Lower lobe of right lung (tissue), 2 donors: ENCODE results near the gene PPTC7. TPM values are rescaled to one million over a fixed set of nuclear protein-coding genes. Genes with fewer than 3 reads are reported as not detected.
"Not testable (repeated sequence)": the region's sequence is repeated elsewhere in the genome, so short reads cannot be mapped to it uniquely, and the experiment has no call there.

ENCODE experiments used
- ATAC-seq, 2 donors: fragments of 200-7000 bp; cut with Tn5 transposase; one replicate each; pipeline ENCODE4 v1.9.1; 2020 to 2022; ENCODE audit warnings: mild to moderate bottlenecking in 2 of 2, moderate library complexity in 2 of 2
- DNase-seq: peaks from one replicate; pipeline ENCODE4 v3.0.0-alpha.2; 2020
- H3K27ac ChIP-seq: fragments of 200-600 bp; one replicate; pipeline ENCODE4 v1.8.0; 2022
- H3K27me3 ChIP-seq: fragments of 200-600 bp; one replicate; pipeline ENCODE4 v1.8.0; 2022; ENCODE audit warnings: low read depth
- H3K36me3 ChIP-seq: fragments of 200-600 bp; one replicate; pipeline ENCODE4 v1.8.0; 2022; ENCODE audit warnings: mild to moderate bottlenecking
- H3K4me1 ChIP-seq: fragments of 200-600 bp; one replicate; pipeline ENCODE4 v1.8.0; 2022
- H3K4me3 ChIP-seq: fragments of 200-600 bp; one replicate; pipeline ENCODE4 v1.8.0; 2022; ENCODE audit warnings: mild to moderate bottlenecking
- H3K9me3 ChIP-seq: fragments of 200-600 bp; one replicate; pipeline ENCODE4 v1.8.0; 2022
- CTCF ChIP-seq: fragments of 200-600 bp; IDR thresholded peaks from one replicate; pipeline ENCODE4 v1.8.0; 2022; ENCODE audit warnings: antibody characterized with exemption, mild to moderate bottlenecking
- intact Hi-C: fragments of 100-400 bp; cut with DNase I; formaldehyde crosslinking; loops from one replicate; pipeline ENCODE4 v1.11.0; 2022
- total RNA-seq: library from RNA; stranded (reverse); fragmentation: NEBNext Ultra II Directional; extraction: Animal tissue kit (Norgen Biotek cat#: 25700); gene quantifications from one replicate; pipeline ENCODE4 v1.2.1, GENCODE V29; 2021
- donor health status: DM: no; HTN: yes; CAD: no; lungs with severe emphysema.

The PPTC7 gene
- total RNA-seq, 1 donor from 2014 or later: 23.6 TPM

DNA sequence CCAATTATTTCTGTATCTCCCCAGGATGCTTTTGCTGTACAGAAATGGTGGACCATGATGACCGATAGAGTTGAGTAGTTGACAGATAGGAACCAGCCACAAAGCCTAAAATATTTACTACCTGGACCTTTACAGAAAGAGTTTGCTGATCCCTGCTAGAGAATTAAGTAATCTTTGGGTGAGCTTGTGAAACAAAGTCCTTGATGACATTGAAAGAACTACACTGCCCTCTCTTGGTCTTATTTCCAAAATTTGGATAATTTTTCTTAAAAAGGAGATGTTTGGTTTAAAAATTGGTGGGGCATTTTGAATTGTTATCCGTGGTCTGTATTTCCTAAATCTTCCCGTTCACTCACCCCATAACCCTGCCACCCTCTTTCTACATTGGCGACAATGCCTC is 17.1 kb upstream of the PPTC7 start:
- TF ChIP-seq CTCF: peak; percentile 43
- no peak for DNase-seq
- Histone ChIP-seq H3K4me3 (no peak overlapping the region), H3K27ac (no peak overlapping the region), H3K27me3 (no peaks in the 10 kb centered on the region), H3K9me3 (no peaks in the 10 kb centered on the region), H3K36me3 (no peaks in the 10 kb centered on the region), H3K4me1 (peaks cover 7% of the 10 kb centered on the region)
- peak; percentile 65 to 75 for ATAC-seq
- intact Hi-C loops: loop anchor here (5.0 kb wide), 1 partner anchor 88 kb away; no protein-coding TSS in a partner anchor

DNA sequence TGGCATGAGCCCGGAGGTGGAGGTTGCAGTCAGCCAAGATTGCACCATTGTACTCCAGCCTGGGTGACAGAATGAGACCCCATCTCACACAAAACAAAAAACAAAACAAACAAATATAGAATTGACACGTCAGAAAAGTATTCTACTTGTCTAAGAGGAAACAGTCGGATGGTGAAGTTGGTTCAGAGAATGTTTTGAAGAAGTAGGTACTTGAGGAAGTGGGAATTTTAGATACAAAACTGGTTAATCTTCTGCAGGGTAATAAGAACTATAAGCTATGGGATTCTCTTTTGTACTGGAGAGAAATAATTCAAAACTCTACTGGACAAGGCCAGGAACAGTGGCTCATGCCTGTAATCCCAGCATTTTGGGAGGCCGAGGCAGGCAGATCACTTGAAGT is 16.2 kb upstream of the PPTC7 start:
- ATAC-seq (no peak), DNase-seq (no peak)
- intact Hi-C loops: no loop called here
- Histone ChIP-seq H3K4me3 (no peak overlapping the region), H3K27ac (no peak overlapping the region), H3K27me3 (no peaks in the 10 kb centered on the region), H3K4me1 (peaks cover 7% of the 10 kb centered on the region), H3K9me3 (no peaks in the 10 kb centered on the region), H3K36me3 (no peaks in the 10 kb centered on the region)
- TF ChIP-seq CTCF: no peak

- intact Hi-C loops: no loop called here
- Histone ChIP-seq H3K9me3 (no peaks in the 10 kb centered on the region), H3K36me3 (no peaks in the 10 kb centered on the region), H3K27ac (no peak overlapping the region), H3K4me1 (peaks cover 7% of the 10 kb centered on the region), H3K4me3 (no peak overlapping the region), H3K27me3 (no peaks in the 10 kb centered on the region)
- TF ChIP-seq CTCF: no peak
- DNase-seq (no peak), ATAC-seq (no peak)
Observed at GRCh38 chr12:110597885-110598284, 14.8 kb upstream of the PPTC7 start.

DNA sequence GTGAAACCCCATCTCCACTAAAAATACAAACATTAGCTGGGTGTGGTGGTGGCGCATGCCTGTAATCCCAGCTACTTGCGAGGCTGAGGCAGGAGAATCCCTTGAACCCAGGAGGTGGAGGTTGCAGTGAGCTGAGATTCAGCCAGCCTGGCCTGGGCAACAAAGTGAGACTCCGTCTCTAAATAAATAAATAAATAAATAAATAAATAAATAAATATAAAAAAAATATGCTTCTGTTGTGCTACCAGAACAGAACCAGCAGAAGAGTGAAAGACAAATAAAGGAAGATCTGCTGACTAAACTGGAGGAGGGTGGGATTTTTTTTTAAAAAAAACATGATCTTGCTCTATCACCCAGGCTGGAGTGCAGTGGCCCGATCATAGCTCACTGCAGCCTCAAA is 9.8 kb upstream of the PPTC7 start:
- H3K27me3 ChIP-seq, intact Hi-C loops, H3K4me3 ChIP-seq, H3K9me3 ChIP-seq, DNase-seq, H3K36me3 ChIP-seq, ATAC-seq: not testable (repeated sequence)
- Histone ChIP-seq H3K27ac (peak overlapping the region; percentile 86), H3K4me1 (peaks cover 24% of the 10 kb centered on the region)

GRCh38 chr12:110592078-110592477 is 9.0 kb upstream of the PPTC7 start:
- H3K4me3 ChIP-seq: no peak overlapping the region
- intact Hi-C loops: no loop called here
- no peaks in the 10 kb centered on the region for H3K27me3 ChIP-seq

More at GRCh38 chr12:110592078-110592477, 9.0 kb upstream of the PPTC7 start:
- Histone ChIP-seq H3K36me3 (no peaks in the 10 kb centered on the region), H3K27ac (peak overlapping the region; percentile 86), H3K9me3 (no peaks in the 10 kb centered on the region), H3K4me1 (peaks cover 24% of the 10 kb centered on the region)
- no peak for ATAC-seq
- no peak for DNase-seq
- TF ChIP-seq CTCF: no peak
